ENCODE results near the gene VPS13A. TPM values are rescaled to one million over a fixed set of nuclear protein-coding genes. Genes with fewer than 3 reads are reported as not detected.

VPS13A gene
- total RNA-seq, 1 donor from 2014 or later = 18.8 TPM

DNA sequence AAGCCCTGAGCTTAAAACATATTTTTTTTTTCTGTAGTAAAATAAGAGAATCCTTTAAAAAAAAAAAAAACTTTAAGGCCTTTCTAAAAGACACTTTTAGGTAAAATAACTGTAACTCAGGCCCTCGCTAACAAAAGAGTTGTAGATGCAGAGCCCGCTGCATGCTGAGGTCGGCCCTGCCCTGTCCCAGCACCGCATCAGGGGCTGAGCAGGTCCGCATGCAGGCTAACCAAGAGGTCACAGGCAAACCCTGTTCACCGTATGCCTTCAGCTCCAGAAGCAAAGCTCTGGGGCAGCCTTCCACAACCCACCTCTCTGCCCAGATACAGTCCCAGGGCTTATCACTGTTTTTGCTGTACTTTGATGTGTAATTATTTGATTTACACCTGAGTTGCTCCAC, 254.7 kb downstream of the VPS13A start:
- Histone ChIP-seq H3K4me3 (no peak overlapping the region), H3K27ac (no peak overlapping the region), H3K27me3 (no peaks in the 10 kb centered on the region), H3K4me1 (no peaks in the 10 kb centered on the region), H3K36me3 (no peaks in the 10 kb centered on the region), H3K9me3 (no peaks in the 10 kb centered on the region)
- intact Hi-C loops (cut with DNase I) = loop anchor here (5.0 kb wide), 3 partner anchors 320 to 690 kb away; no protein-coding TSS in a partner anchor
- no peak for DNase-seq (ENCODE audit: low spot score in 2 of 2)
- TF ChIP-seq CTCF (IDR thresholded peaks at IDR 0.05) = no peak

DNA sequence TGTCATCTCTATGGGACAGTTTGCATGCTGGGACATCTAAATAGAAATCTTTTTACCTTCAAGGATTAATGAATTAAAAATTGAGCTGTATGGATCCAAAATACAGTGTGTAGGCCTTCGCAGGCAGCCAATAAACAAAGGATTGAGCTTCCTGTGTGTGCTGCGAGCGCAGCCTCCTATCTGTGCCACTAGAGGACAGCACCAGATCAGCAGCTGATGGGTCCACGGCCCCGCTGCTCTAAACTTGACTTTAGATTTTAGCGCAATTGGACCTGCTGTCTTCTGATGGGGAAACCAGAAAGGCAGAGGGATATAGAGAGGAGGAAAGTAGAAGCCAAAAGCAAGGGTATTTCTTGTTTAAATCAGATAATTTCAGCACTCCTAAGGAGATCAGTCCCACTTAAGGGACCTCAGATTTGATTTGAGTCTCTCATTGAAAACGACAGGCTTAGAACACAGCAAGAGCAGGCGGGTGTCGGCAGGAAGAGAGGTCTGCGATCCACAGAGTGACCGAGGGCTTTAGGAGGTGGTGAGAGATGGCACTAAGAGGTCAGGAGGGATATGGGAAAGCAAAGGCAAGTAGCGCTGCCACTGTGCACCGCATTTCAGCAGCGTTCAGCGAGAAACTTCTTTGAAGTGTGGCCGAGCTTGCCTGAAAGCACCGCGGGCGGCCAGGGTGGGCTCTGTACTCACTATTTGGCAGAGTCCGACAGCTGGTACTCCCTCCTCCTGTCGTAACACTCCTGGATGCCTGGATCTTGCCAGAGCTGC, 256.5 kb downstream of the VPS13A start:
- no peaks in the 10 kb centered on the region for H3K27me3 ChIP-seq
- no peaks in the 10 kb centered on the region for H3K36me3 ChIP-seq
- H3K4me3 ChIP-seq = no peak overlapping the region
- intact Hi-C loops (cut with DNase I) = loop anchor here (5.0 kb wide), 3 partner anchors 318 to 688 kb away; no protein-coding TSS in a partner anchor
- no peak overlapping the region for H3K27ac ChIP-seq
- TF ChIP-seq CTCF (IDR thresholded peaks at IDR 0.05) = peak; percentile 65 to 93 (median 93)
- no peaks in the 10 kb centered on the region for H3K4me1 ChIP-seq
- H3K9me3 ChIP-seq = no peaks in the 10 kb centered on the region
- DNase-seq (ENCODE audit: low spot score in 2 of 2) = peak in 1 of 2 donors; percentile 76

DNA sequence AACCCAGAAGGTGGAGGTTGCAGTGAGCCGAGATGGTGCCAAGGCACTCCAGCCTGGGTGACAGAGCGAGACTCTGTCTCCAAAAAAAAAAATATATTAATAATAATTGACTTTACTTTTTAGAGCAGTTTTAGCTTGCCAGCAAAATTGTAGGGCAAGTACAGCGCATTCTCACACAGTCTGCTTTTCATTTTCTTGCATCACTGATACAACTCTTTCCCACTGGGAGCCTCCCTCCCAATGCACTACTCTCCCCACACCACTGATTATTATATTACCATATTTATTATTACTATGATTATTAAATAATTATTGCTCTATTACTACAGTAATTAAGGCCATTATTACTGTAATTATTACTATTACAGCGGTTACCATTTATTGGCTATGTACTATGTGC, 257.9 kb downstream of the VPS13A start:
- Histone ChIP-seq H3K9me3 (no peaks in the 10 kb centered on the region), H3K4me3 (no peak overlapping the region), H3K4me1 (no peaks in the 10 kb centered on the region), H3K27me3 (no peaks in the 10 kb centered on the region), H3K36me3 (no peaks in the 10 kb centered on the region), H3K27ac (no peak overlapping the region)
- intact Hi-C loops (cut with DNase I) = no loop called here
- DNase-seq (ENCODE audit: low spot score in 2 of 2) = no peak
- no peak for TF ChIP-seq CTCF (IDR thresholded peaks at IDR 0.05)

- no peaks in the 10 kb centered on the region for H3K9me3 ChIP-seq
- no peak overlapping the region for H3K27ac ChIP-seq
- no peak overlapping the region for H3K4me3 ChIP-seq
- intact Hi-C loops (cut with DNase I) = no loop called here
- no peak for DNase-seq (ENCODE audit: low spot score in 2 of 2)
- no peaks in the 10 kb centered on the region for H3K36me3 ChIP-seq
- no peaks in the 10 kb centered on the region for H3K27me3 ChIP-seq
- H3K4me1 ChIP-seq = no peaks in the 10 kb centered on the region
- no peak for TF ChIP-seq CTCF (IDR thresholded peaks at IDR 0.05)
Measured at GRCh38 chr9:77435688-77436087, 258.4 kb downstream of the VPS13A start.

DNA sequence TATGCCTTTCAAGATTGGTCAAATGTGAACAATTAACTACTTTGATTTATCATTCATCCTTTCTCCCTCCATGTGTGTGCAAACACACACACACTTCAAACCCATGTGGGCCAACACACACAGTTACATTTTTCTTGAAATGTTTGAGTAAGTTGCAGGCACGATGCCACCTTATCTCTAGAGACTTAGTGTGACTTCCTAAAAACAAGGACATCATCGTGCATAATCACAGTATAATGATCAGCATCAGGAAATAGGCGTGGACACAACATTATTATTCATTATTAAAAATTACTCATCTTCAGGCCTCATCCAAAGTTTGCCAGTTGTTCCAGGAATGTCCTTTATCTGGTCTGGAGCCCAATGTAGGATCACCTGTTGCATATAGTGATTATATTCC, 261.3 kb downstream of the VPS13A start:
- Histone ChIP-seq H3K9me3 (no peaks in the 10 kb centered on the region), H3K27me3 (no peaks in the 10 kb centered on the region), H3K27ac (no peak overlapping the region), H3K4me1 (no peaks in the 10 kb centered on the region), H3K4me3 (no peak overlapping the region), H3K36me3 (no peaks in the 10 kb centered on the region)
- intact Hi-C loops (cut with DNase I) = no loop called here
- DNase-seq (ENCODE audit: low spot score in 2 of 2) = no peak
- TF ChIP-seq CTCF (IDR thresholded peaks at IDR 0.05) = no peak

Data from ascending aorta (tissue), 2 donors.